Inflammatory macrophage treated with lipopolysaccharide for 4 hours (primary cell): ENCODE measurements around the gene RGS19.

ENCODE experiments used
- DNase-seq: peaks from one replicate; pipeline ENCODE4 v3.0.0-alpha.2; 2020

RGS19 gene

DNA sequence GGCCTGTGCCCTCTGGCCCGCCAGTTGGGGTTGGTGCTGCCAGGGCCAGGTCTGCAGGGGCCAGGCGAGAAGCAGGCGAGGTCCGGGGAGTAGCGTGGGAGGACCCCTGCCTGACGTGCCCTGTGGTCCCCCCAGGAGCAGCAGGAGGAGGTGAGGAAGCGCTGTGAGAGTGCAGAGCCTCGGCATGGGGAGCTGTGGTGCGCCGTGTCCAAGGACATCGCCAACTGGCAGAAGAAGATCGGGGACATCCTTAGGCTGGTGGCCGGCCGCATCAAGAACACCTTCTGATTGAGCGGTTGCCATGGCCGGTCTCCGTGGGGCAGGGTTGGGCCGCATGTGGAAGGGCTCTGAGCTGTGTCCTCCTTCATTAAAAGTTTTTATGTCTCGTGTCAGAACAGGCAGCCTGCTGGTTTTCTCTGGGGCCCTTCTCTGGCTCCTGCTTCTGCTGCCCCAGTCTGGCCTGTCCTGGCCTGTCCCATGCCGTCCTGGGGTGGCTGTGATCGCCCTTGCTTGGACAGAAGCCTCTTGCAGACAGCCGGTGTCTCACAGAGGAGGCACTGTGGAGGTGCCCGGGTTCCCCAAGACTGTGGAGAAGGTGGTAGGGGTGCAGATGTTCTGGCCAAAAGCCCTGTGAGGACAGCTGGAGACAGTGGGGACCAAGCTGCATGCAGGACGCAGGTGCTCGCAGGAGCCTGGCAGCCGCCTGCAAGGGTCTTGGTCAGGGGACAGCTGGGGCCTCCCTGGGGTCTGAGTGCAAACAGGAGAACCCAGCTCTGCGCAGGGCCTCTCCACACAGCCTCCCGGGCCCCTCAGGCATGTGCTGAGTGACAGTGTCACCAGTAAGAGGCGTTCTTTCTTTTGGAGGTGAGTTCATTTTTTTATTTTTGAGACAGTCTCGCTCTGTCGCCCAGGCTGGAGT lies 46.4 kb downstream of the RGS19 start:
- no peak for DNase-seq

DNA sequence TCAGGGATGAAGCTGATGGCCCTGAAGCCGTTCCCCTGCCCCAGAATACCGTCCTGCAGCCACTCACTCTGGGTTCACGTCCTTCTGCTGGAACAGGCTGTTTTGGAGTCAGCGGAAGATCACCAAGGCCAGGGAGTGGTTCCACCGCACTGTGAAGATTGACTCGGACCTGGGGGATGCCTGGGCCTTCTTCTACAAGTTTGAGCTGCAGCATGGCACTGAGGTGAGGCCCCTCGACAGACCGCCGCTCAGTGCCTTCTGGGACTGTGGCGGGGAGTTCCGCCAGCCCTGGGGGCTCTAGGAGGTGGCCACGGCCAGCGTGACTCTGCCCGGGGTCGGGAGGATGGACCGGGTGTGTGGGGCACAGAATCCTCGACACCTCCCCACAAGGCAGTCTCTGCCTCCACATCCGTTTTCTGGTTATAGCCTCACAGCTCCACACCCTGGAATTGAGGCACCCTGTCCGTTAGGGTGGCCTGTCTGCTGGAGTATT lies 47.5 kb downstream of the RGS19 start:
- no peak for DNase-seq

DNA sequence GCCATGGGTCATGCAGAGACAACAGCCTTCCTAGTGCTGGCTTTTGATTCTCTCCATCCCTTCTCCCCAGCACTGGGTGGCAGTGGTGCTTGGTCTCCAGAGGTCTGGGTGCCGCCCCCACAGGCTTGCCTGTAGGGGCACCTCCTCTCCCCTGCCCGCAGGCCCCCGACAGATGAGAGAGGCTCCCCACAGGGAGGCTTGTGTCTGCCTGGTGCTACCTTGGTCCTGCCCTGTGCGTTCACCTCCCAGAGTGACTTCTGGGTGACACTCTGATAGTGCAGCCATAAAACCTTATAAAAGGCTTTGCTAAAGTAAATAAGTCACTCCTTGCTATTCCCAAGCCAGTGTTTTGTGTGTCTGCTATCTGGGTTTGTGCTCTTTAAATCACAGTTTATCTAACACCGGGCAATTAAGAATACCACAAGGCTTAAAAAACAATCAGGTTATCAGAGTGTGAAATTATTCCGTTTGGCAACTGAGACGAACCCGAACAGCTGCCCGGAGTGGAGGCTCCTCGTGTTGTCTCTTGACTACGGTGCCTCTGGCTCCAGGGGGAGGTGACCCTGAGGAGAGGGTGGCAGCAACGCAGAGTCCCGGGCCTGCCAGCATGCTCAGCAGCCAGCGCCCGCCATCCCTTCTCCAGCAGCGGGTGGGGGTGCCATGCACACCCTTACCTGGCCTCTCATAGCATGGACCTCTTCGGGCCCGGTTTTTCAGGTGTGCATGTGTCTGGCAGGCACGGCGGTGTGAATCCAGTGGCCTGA lies 48.8 kb downstream of the RGS19 start:
- DNase-seq = no peak

GRCh38 chr20:64029293-64030117 lies 49.8 kb downstream of the RGS19 start:
- DNase-seq = no peak

DNA sequence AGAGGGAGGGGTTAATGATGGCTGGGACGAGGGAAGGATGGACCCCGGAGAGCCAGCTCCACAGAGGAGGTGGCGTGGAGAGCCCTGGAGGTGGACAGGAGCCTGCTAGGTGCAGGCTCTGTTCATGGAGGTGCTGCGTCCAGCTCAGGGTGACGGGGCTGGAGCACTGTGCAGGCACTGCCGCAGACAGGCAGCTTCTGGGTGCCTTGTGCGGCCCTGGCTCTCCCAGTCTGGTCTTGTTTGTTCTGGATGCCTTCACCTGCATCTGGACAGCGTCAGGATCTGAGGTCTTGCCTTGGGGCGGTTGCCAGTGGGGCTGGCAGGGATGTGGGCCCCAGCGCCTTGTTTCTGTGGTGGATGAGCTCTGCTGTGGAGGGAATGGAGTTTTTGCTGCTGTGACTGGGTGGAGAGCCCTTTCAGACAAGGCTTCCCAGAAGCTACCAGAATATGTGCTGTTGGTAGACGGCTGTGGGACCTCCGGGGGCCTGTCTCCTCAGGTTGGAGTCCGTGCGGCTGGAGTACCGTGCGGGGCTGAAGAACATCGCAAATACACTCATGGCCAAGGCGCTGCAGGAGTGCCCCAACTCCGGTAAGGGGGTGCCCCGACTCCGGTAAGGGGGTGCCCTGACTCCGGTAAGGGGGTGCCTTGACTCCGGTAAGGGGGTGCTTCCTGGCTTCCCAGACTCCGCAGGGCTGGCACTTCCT lies 51.2 kb downstream of the RGS19 start:
- DNase-seq = no peak

GRCh38 chr20:64025826-64026412 lies 53.4 kb downstream of the RGS19 start:
- DNase-seq = no peak

DNA sequence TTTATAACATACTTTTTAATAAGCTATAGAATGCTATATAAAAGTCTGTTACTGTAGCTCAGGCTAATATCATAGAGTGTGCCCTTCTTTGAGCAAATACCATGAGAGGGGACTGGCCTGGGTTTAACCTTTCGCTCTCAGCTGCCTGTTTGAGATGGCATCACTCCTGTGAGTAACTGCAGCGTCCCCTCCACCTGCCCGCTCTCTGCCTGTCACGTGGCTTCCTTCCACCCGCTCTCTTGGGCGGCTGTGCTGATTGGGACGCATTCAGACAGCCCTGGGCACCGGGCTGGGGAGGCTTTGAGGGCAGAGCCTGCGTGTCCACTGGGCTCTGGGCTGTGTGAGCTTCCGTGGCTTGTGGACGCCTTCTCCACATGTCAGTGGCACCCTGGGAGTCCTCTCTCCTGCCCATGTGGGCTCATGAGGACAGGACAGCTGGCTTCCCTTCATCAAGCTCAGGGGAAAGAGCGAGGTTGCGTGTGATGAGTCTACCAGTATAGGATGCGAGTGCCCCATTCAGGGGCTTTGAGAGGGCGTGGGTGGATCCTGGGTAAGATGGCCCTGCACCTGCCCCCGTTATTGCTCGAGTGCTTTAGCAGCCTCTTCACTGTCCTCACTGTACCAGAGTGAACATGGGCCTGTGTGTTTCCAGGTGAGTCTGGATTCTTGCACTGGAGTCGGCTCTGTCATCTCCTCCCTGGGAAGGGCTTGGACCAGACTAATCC lies 54.1 kb downstream of the RGS19 start:
- DNase-seq = no peak

GRCh38 chr20:64024141-64024990 lies 55.0 kb downstream of the RGS19 start:
- no peak for DNase-seq

DNA sequence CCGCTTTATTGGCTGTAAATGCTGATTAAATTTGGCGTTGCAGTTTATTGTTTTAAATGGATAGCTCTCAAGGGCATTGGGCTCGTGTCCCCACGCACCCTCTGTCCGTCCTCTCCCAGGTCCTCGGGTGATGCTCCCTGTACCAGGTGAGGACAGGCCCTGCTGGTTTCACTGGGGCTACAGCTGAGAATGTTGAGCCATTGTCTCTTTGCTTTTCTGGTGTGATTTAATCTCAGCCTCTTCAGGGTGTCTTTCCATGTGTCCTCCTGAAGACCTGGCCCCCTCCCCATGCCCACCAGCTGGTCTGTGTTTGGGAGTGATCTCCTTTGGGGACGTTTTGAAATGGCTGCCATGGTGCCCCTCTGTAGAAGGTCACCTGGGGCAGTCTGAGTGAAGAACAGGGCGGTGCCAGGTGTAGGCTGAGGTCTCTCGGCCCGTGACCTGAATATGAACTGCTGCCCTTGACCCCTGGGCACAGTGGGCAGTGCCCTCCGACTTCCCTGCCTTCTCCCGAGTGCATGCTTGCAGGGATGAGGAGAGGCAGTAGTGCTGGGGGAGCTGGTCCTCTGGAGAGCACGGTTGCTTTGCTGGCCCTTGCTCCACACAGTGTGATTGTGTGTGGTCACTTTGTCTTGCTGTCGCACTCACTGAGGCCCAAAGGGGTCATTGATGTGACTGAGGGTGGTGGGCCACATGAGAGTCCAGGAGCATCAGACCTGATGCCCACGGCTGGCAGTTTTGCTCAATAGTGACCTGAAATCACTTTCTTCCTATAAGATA lies 55.8 kb downstream of the RGS19 start:
- DNase-seq = no peak
